Measurements from ENCODE around the gene SHF.

DNA sequence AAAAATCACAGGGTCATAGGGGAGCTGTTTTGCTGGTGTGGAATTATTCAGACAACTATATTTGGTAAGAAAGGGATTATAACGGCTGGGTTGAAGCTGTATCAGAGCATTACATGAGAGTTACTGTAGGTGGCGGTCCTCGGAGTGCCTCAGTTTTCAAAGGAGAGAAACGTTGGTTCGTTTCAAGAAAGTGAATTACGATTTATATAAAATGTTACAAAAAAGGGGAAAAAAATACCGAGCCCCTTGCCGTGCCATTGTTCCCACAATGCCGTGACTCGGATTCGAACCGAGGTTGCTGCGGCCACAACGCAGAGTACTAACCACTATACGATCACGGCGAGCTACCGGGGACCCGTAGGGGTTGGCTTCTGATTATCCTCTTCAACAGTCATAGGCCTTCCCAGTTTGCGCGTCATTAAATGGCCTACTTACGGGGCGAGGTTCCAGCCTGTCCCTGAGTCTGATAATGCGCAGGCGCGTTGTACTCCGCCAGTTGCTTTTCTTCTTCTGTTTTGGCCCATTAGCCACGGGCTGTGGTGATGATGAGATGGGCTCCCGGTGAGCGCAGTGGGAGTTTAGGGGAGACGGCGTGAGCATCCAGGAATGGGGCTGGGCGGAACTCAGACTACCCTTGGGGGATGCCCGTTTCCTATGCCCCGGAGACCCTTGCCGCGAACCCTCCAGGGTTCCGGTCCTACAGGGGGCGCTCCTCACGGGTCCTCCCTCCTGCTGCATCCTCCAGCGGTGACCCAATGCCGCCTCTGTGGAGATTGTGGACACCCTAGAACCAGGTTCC, 10.8 kb upstream of the SHF start:
- TF ChIP-seq CTCF (IDR thresholded peaks at IDR 0.05) (peak; percentile 88), ZFX (IDR thresholded peaks at IDR 0.05; ENCODE audit: borderline replicate concordance) (no peak)

All from 22Rv1 (cell line).